NB4 (cell line): ENCODE measurements around the gene MYH1.

Experiments used
- TF ChIP-seq, protein P1 (sequence below): IDR thresholded peaks from one replicate; pipeline ENCODE4 v1.5.1; 2012; ENCODE audit warnings: low read depth, low read length
- TF ChIP-seq, protein P2 (sequence below): IDR thresholded peaks from 2 replicates; pipeline ENCODE4 v1.6.1; 2011; ENCODE audit warnings: low read depth, low read length

DNA sequence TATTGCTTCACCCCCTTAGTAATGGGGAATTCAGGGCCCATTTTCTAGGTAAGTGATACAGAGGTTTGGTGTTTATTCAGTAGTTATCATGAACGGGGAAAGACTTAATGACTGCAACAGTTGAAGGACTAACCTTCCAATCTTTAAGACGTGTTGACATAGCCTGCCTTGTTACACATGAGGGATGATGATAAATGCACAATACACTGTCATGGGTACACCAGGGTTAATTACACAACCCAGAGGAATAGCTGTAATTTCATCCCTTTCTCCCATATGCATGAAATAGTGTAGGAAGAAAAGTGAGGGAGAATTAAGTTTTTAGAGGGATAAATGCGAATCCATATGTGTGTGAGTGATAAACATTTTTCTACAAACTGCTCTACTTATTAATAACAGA is 59.6 kb downstream of the MYH1 start:
- TF ChIP-seq, protein P1, sequence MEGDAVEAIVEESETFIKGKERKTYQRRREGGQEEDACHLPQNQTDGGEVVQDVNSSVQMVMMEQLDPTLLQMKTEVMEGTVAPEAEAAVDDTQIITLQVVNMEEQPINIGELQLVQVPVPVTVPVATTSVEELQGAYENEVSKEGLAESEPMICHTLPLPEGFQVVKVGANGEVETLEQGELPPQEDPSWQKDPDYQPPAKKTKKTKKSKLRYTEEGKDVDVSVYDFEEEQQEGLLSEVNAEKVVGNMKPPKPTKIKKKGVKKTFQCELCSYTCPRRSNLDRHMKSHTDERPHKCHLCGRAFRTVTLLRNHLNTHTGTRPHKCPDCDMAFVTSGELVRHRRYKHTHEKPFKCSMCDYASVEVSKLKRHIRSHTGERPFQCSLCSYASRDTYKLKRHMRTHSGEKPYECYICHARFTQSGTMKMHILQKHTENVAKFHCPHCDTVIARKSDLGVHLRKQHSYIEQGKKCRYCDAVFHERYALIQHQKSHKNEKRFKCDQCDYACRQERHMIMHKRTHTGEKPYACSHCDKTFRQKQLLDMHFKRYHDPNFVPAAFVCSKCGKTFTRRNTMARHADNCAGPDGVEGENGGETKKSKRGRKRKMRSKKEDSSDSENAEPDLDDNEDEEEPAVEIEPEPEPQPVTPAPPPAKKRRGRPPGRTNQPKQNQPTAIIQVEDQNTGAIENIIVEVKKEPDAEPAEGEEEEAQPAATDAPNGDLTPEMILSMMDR: no peak
- TF ChIP-seq, protein P2, sequence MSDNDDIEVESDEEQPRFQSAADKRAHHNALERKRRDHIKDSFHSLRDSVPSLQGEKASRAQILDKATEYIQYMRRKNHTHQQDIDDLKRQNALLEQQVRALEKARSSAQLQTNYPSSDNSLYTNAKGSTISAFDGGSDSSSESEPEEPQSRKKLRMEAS: no peak
